H1 (cell line): Measurements from ENCODE around the gene ABHD10. TPM values are rescaled to one million over a fixed set of nuclear protein-coding genes. Genes with fewer than 3 reads are reported as not detected.

Experiments
- CREB1 ChIP-seq: IDR thresholded peaks from 2 replicates; pipeline ENCODE4 v1.6.1; 2012; ENCODE audit warnings: inconsistent platforms
- HDAC2 ChIP-seq, 2 experiments: fragments of 300-600 bp in 1 of 2; sonication (generic) in 1 of 2; IDR thresholded peaks; 2 replicates each; pipeline ENCODE4 v1.6.1; 2011 to 2012; ENCODE audit warnings: low read depth in 2 of 2, low read length in 2 of 2, mild to moderate bottlenecking in 2 of 2, moderate library complexity in 2 of 2, borderline replicate concordance in 1 of 2, inconsistent platforms in 1 of 2
- MAFK ChIP-seq: IDR thresholded peaks from 2 replicates; pipeline ENCODE4 v1.6.1; 2012; ENCODE audit warnings: low read depth, mild to moderate bottlenecking, improper control_type of control experiment, low read length
- SIN3A ChIP-seq, 2 experiments: IDR thresholded peaks in 1 of 2; conservative IDR thresholded peaks in 1 of 2; 2 replicates each; pipeline ENCODE4 v1.6.1; 2011 to 2012; ENCODE audit warnings: low read length in 2 of 2, improper control_type of control experiment in 1 of 2, low read depth in 1 of 2, mild to moderate bottlenecking in 1 of 2
- SP4 ChIP-seq: IDR thresholded peaks from 2 replicates; pipeline ENCODE4 v1.6.1; 2012; ENCODE audit warnings: low read length, inconsistent platforms
- TAF7 ChIP-seq: optimal IDR thresholded peaks from 2 replicates; pipeline ENCODE3; 2011; ENCODE audit warnings: low read depth, mild to moderate bottlenecking, inconsistent platforms, low read length, moderate library complexity, borderline replicate concordance
- TEAD4 ChIP-seq: IDR thresholded peaks from 2 replicates; pipeline ENCODE4 v1.6.1; 2012; ENCODE audit warnings: low read depth, low read length, inconsistent platforms, mixed read lengths
- polyA plus RNA-seq, 7 experiments: library from polyadenylated mRNA; depleted of rRNA in 3 of 7; stranded (reverse) in 5 of 7; unstranded in 2 of 7; fragments of >200 nt in 5 of 7; fragments of 200-250 nt in 2 of 7; gene quantifications; 1 replicate in 5 of 7; 2 replicates in 1 of 7; 4 replicates in 1 of 7; pipeline versions ENCODE4 v1.2.1 to v1.2.3, GENCODE V29; 2011 to 2013; ENCODE audit warnings: missing spikeins in 2 of 7, mixed read lengths in 2 of 7
- total RNA-seq: library from RNA; stranded (reverse); fragmentation: NEBNext Ultra II Directional; extraction: Animal tissue kit (Norgen Biotek cat#: 25700); gene quantifications from 2 replicates; pipeline ENCODE4 v1.2.1, GENCODE V29; 2021
- TF ChIP-seq, protein P1 (sequence below), 3 experiments: IDR thresholded peaks; 1 replicate in 2 of 3; 2 replicates in 1 of 3; pipeline versions ENCODE4 v1.5.1 to v1.6.1; 2011; ENCODE audit warnings: low read length in 3 of 3, mild to moderate bottlenecking in 3 of 3, inconsistent platforms in 2 of 3, low read depth in 1 of 3, moderate library complexity in 1 of 3; ENCODE audit not compliant: insufficient read depth in 1 of 3; ENCODE audit errors: control extremely low read depth in 1 of 3
- TF ChIP-seq, protein P2 (sequence below): IDR thresholded peaks from 2 replicates; pipeline ENCODE4 v1.6.1; 2012; ENCODE audit warnings: inconsistent platforms

Gene ABHD10
- total and polyA plus RNA-seq, 2 of the 8 experiments (the other 6 are each of a cell fraction or from before 2014, with no cell fraction given) = 10.9 to 24.6 TPM

DNA sequence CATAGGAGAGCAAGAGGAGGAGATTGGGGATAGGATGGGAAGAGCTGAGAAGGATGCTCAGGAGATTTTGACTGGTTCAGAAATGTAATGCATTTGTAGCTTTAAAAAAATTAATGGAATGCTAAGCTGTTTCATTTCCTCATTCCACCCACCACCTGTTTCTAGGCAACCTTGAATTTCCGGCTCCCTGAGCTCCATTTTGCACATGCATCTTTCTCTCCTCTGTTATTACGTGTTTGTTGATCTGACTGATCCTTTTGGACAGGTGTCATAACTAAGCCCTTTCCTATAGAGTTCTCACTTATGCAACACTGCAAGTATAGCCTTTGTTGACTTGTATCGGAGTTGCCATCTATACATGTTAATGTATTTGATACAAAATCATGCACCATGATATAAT, 60.0 kb downstream of the ABHD10 start (continued):
- TF ChIP-seq, protein P1, sequence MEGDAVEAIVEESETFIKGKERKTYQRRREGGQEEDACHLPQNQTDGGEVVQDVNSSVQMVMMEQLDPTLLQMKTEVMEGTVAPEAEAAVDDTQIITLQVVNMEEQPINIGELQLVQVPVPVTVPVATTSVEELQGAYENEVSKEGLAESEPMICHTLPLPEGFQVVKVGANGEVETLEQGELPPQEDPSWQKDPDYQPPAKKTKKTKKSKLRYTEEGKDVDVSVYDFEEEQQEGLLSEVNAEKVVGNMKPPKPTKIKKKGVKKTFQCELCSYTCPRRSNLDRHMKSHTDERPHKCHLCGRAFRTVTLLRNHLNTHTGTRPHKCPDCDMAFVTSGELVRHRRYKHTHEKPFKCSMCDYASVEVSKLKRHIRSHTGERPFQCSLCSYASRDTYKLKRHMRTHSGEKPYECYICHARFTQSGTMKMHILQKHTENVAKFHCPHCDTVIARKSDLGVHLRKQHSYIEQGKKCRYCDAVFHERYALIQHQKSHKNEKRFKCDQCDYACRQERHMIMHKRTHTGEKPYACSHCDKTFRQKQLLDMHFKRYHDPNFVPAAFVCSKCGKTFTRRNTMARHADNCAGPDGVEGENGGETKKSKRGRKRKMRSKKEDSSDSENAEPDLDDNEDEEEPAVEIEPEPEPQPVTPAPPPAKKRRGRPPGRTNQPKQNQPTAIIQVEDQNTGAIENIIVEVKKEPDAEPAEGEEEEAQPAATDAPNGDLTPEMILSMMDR (IDR thresholded peaks at IDR 0.05; ENCODE audit: control extremely low read depth in 1 of 3, insufficient read depth in 1 of 3, low read depth in 1 of 3, low read length in 3 of 3) = no peak
- no peak for TF ChIP-seq CREB1
- no peak for TF ChIP-seq TAF7
- TF ChIP-seq SIN3A (conservative IDR thresholded peaks at IDR 0.05 in 1 of 2, IDR thresholded peaks at IDR 0.05 in 1 of 2; ENCODE audit: low read depth in 1 of 2, low read length in 2 of 2) = no peak
- TF ChIP-seq, protein P2, sequence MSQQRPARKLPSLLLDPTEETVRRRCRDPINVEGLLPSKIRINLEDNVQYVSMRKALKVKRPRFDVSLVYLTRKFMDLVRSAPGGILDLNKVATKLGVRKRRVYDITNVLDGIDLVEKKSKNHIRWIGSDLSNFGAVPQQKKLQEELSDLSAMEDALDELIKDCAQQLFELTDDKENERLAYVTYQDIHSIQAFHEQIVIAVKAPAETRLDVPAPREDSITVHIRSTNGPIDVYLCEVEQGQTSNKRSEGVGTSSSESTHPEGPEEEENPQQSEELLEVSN = no peak
- TF ChIP-seq MAFK = no peak
- TF ChIP-seq HDAC2 (IDR thresholded peaks at IDR 0.05; ENCODE audit: borderline replicate concordance in 1 of 2, low read depth in 2 of 2, low read length in 2 of 2) = no peak
- no peak for TF ChIP-seq SP4
- no peak for TF ChIP-seq TEAD4
- TF ChIP-seq, all 59 proteins: peak for 0
